Activated CD4-positive, alpha-beta T cell treated with anti-CD3 and anti-CD28 coated beads for 4 hours (primary cell): ENCODE data around the gene RALGAPB.

Experiments used
- DNase-seq, 2 donors: peaks; one replicate each; pipeline ENCODE4 v3.0.0-alpha.2; 2020

Gene RALGAPB

DNA sequence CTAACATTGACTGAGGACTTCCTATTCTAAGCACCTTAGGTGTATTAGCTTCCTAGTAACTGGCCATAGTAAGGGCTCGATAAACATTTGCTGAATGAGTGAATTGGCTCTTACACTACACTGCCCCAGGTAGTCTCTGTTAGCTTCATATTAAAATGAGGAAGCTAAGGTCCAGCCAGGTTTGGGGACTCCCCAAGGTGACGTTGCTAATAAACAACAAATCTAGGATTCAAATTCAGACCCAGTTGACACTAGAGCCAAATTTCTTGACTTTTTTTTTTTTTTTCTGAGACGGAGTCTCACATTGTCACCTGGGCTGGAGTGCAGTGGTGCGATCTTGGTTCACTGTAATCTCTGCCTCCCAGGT is 145.2 kb downstream of the RALGAPB start:
- DNase-seq = no peak

DNA sequence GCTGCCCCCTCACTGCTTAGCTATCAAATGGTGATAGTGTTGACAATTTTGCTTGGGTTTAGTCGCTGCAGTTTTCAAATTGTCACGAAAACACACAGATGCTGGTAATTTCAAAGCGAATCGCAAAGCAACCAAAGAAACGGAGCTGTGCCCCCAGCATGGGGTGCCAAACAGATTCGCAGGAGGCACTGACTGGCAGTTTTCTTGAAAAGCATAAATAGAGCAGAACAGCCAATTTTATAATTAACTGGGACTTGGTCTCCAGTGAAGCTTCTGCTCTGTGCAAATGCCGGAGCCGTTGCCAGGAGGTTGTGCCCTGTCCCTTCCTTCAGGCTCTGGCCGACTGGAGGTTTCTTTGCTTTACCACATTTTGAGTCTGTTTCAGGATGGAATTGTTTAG is 147.8 kb downstream of the RALGAPB start:
- no peak for DNase-seq

DNA sequence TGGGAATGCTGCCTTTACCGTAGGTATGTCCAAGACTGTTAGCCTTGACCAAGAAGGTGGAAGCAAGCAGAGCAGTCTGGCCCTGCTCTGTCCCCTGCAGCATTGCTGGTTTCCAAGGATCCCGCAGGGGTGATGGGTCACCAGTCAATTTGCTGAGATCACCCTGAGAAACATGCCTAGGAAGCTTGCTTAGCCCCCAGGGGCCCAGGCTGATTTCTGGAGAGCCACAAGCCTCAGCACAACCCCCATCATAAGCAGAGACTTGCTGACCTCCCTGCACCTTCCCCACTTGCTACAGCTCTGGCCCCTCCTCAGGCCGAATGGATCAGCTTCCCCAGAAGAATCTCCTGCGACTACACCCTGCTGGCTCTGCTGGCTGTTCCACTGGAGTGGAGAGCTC is 150.4 kb downstream of the RALGAPB start:
- DNase-seq = no peak

DNA sequence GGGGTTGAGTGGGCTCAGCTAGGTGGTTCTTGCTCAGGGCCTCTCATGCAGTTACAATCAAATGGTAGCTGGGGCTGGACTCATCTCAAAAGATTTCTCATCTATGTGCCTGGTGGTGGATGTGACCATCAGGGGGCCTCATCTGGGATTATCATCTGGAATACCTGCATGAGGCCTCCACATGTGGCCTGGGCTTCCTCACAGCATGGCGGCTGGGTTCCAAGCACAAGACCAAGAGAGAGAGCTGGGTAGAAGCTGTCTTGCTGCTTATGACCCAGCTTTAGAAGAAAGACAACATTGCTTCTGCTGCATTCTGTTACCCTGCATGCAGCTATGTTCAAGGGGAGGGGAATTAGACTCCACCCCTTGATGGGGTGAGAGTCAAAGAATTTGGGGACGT is 151.4 kb downstream of the RALGAPB start:
- no peak for DNase-seq

DNA sequence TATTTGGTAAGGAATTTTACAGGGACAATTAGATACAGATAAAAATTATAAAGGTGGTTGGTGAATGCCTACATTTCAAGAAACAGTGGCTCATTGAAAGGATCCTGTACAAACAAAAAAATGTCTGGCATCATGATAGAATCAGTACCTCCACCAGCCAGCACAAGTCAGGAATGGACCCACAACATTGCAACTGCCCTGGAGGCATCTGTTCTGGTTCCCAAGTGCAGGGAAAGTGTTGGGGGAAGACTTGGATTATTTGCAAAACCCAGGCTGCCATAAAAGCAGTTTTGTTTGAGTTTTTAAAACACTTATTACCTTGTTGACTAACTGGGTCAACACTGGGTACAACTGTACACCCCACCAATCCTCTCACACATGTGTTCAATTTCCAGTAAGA is 153.3 kb downstream of the RALGAPB start:
- DNase-seq = no peak

DNA sequence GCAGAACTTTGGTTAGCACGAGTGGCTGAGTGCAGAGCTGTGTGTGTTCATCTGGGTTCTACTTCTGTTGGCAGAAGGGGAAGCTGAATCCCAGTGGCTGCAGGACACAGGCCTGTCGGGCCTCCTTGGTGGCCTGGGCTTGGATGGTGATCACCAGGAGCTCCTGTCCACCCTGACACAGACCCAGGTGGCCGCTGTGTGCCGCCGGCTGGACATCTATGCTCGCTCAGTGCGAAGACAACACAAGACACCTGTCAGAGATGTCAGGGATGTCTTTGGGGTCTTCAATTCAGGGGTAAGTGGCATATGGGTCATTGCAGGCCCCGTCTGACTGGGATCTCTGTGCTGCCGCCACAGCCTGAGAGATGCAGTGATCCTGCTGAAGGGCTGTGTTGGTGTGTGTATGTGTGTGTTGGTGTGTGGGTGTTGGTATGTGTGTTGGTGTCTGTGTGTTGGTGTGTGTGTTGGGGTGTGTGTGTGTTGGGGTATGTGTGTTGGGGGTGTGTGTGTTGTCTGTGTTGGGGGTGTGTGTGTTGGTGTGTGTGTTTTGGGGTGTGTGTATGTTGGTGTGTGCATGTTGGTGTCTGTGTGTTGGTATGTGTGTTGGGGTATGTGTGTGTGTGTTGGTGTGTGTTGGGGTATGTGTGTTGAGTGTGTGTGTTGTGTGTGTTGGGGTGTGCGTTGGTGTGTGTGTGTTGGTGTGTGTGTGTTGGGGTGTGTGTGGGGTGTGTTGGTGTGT is 154.4 kb downstream of the RALGAPB start:
- DNase-seq = no peak
